ENCODE results near the gene FAM13A.

GRCh38 chr4:88823058-88823919, 233.7 kb downstream of the FAM13A start:
- TF ChIP-seq CTCF (IDR thresholded peaks at IDR 0.05; ENCODE audit: low read length) (no peak), EZH2 (optimal IDR thresholded peaks at IDR 0.05; ENCODE audit: low read depth, low read length) (no peak), EZH2phosphoT487 (IDR thresholded peaks at IDR 0.05; ENCODE audit: low read length) (no peak)

Measured in MM.1S (cell line).